ENCODE measurements around the gene ERGIC1.

Gene ERGIC1

GRCh38 chr5:172911628-172911880 lies 77.5 kb downstream of the ERGIC1 start:
- no peak overlapping the region for H3K4me3 ChIP-seq (ENCODE audit: low read length)
- peak overlapping the region; percentile 53 for H3K27ac ChIP-seq (ENCODE audit: low read depth, low read length)
- H3K4me1 ChIP-seq (ENCODE audit: control insufficient read depth, insufficient read depth, low read length): peaks cover 16% of the 10 kb centered on the region
- no peak overlapping the region for H3K9ac ChIP-seq (ENCODE audit: low read length)
- H3K36me3 ChIP-seq (ENCODE audit: control insufficient read depth, insufficient read depth, low read length): peaks cover 37% of the 10 kb centered on the region
- no peaks in the 10 kb centered on the region for H3K27me3 ChIP-seq (ENCODE audit: control insufficient read depth, insufficient read depth, low read length)

- peaks cover 37% of the 10 kb centered on the region for H3K36me3 ChIP-seq (ENCODE audit: control insufficient read depth, insufficient read depth, low read length)
- no peak overlapping the region for H3K9ac ChIP-seq (ENCODE audit: low read length)
Observed at GRCh38 chr5:172911976-172912375, 77.9 kb downstream of the ERGIC1 start.

GRCh38 chr5:172913117-172913850 lies 79.2 kb downstream of the ERGIC1 start:
- H3K27me3 ChIP-seq (ENCODE audit: control insufficient read depth, insufficient read depth, low read length): no peaks in the 10 kb centered on the region
- no peak overlapping the region for H3K4me3 ChIP-seq (ENCODE audit: low read length)
- H3K36me3 ChIP-seq (ENCODE audit: control insufficient read depth, insufficient read depth, low read length): peaks cover 37% of the 10 kb centered on the region
- H3K9ac ChIP-seq (ENCODE audit: low read length): no peak overlapping the region
- peaks cover 6% of the 10 kb centered on the region for H3K4me1 ChIP-seq (ENCODE audit: control insufficient read depth, insufficient read depth, low read length)
- no peak overlapping the region for H3K27ac ChIP-seq (ENCODE audit: low read depth, low read length)

More at GRCh38 chr5:172911976-172912375, 77.9 kb downstream of the ERGIC1 start:
- H3K27me3 ChIP-seq (ENCODE audit: control insufficient read depth, insufficient read depth, low read length): no peaks in the 10 kb centered on the region
- H3K4me3 ChIP-seq (ENCODE audit: low read length): no peak overlapping the region
- H3K4me1 ChIP-seq (ENCODE audit: control insufficient read depth, insufficient read depth, low read length): peaks cover 13% of the 10 kb centered on the region
- peak overlapping the region; percentile 27 for H3K27ac ChIP-seq (ENCODE audit: low read depth, low read length)

GRCh38 chr5:172915514-172915913 lies 81.5 kb downstream of the ERGIC1 start:
- H3K27ac ChIP-seq (ENCODE audit: low read depth, low read length): no peak overlapping the region
- no peak overlapping the region for H3K4me3 ChIP-seq (ENCODE audit: low read length)
- H3K4me1 ChIP-seq (ENCODE audit: control insufficient read depth, insufficient read depth, low read length): peaks cover 15% of the 10 kb centered on the region
- H3K27me3 ChIP-seq (ENCODE audit: control insufficient read depth, insufficient read depth, low read length): no peaks in the 10 kb centered on the region
- H3K9ac ChIP-seq (ENCODE audit: low read length): no peak overlapping the region
- peaks cover 33% of the 10 kb centered on the region for H3K36me3 ChIP-seq (ENCODE audit: control insufficient read depth, insufficient read depth, low read length)

- Histone ChIP-seq H3K4me3 (ENCODE audit: low read length) (no peak overlapping the region), H3K4me1 (ENCODE audit: control insufficient read depth, insufficient read depth, low read length) (peaks cover 9% of the 10 kb centered on the region), H3K27me3 (ENCODE audit: control insufficient read depth, insufficient read depth, low read length) (no peaks in the 10 kb centered on the region), H3K9ac (ENCODE audit: low read length) (no peak overlapping the region), H3K36me3 (ENCODE audit: control insufficient read depth, insufficient read depth, low read length) (peaks cover 22% of the 10 kb centered on the region), H3K27ac (ENCODE audit: low read depth, low read length) (no peak overlapping the region)
Observed at GRCh38 chr5:172918421-172919371, 84.6 kb downstream of the ERGIC1 start.

- no peak overlapping the region for H3K4me3 ChIP-seq (ENCODE audit: low read length)
- H3K27me3 ChIP-seq (ENCODE audit: control insufficient read depth, insufficient read depth, low read length): no peaks in the 10 kb centered on the region
- peak overlapping the region; percentile 42 for H3K9ac ChIP-seq (ENCODE audit: low read length)
- H3K27ac ChIP-seq (ENCODE audit: low read depth, low read length): peak overlapping the region; percentile 80
- H3K4me1 ChIP-seq (ENCODE audit: control insufficient read depth, insufficient read depth, low read length): peaks cover 9% of the 10 kb centered on the region
- peaks cover 19% of the 10 kb centered on the region for H3K36me3 ChIP-seq (ENCODE audit: control insufficient read depth, insufficient read depth, low read length)
Observed at GRCh38 chr5:172919525-172920446, 85.7 kb downstream of the ERGIC1 start.

- H3K36me3 ChIP-seq (ENCODE audit: control insufficient read depth, insufficient read depth, low read length): peaks cover 12% of the 10 kb centered on the region
- peak overlapping the region; percentile 80 for H3K27ac ChIP-seq (ENCODE audit: low read depth, low read length)
Observed at GRCh38 chr5:172920447-172920849, 86.4 kb downstream of the ERGIC1 start.

GRCh38 chr5:172920995-172921394 lies 86.9 kb downstream of the ERGIC1 start:
- H3K36me3 ChIP-seq (ENCODE audit: control insufficient read depth, insufficient read depth, low read length): peaks cover 7% of the 10 kb centered on the region
- no peak overlapping the region for H3K9ac ChIP-seq (ENCODE audit: low read length)
- H3K4me3 ChIP-seq (ENCODE audit: low read length): no peak overlapping the region
- peaks cover 9% of the 10 kb centered on the region for H3K4me1 ChIP-seq (ENCODE audit: control insufficient read depth, insufficient read depth, low read length)
- H3K27ac ChIP-seq (ENCODE audit: low read depth, low read length): peak overlapping the region; percentile 80
- H3K27me3 ChIP-seq (ENCODE audit: control insufficient read depth, insufficient read depth, low read length): no peaks in the 10 kb centered on the region

More at GRCh38 chr5:172920447-172920849, 86.4 kb downstream of the ERGIC1 start:
- Histone ChIP-seq H3K9ac (ENCODE audit: low read length) (peak overlapping the region; percentile 42), H3K4me1 (ENCODE audit: control insufficient read depth, insufficient read depth, low read length) (peaks cover 9% of the 10 kb centered on the region), H3K4me3 (ENCODE audit: low read length) (no peak overlapping the region), H3K27me3 (ENCODE audit: control insufficient read depth, insufficient read depth, low read length) (no peaks in the 10 kb centered on the region)

GRCh38 chr5:172921906-172922305 lies 87.9 kb downstream of the ERGIC1 start:
- Histone ChIP-seq H3K4me1 (ENCODE audit: control insufficient read depth, insufficient read depth, low read length) (peaks cover 9% of the 10 kb centered on the region), H3K27me3 (ENCODE audit: control insufficient read depth, insufficient read depth, low read length) (no peaks in the 10 kb centered on the region), H3K36me3 (ENCODE audit: control insufficient read depth, insufficient read depth, low read length) (peaks cover 7% of the 10 kb centered on the region), H3K27ac (ENCODE audit: low read depth, low read length) (no peak overlapping the region), H3K9ac (ENCODE audit: low read length) (no peak overlapping the region), H3K4me3 (ENCODE audit: low read length) (no peak overlapping the region)

- H3K36me3 ChIP-seq (ENCODE audit: control insufficient read depth, insufficient read depth, low read length): peaks cover 19% of the 10 kb centered on the region
- no peak overlapping the region for H3K9ac ChIP-seq (ENCODE audit: low read length)
- H3K27ac ChIP-seq (ENCODE audit: low read depth, low read length): no peak overlapping the region
- no peak overlapping the region for H3K4me3 ChIP-seq (ENCODE audit: low read length)
- H3K4me1 ChIP-seq (ENCODE audit: control insufficient read depth, insufficient read depth, low read length): peaks cover 9% of the 10 kb centered on the region
- no peaks in the 10 kb centered on the region for H3K27me3 ChIP-seq (ENCODE audit: control insufficient read depth, insufficient read depth, low read length)
Observed at GRCh38 chr5:172923539-172923938, 89.5 kb downstream of the ERGIC1 start.

GRCh38 chr5:172925336-172925948 lies 91.4 kb downstream of the ERGIC1 start:
- Histone ChIP-seq H3K36me3 (ENCODE audit: control insufficient read depth, insufficient read depth, low read length) (peaks cover 17% of the 10 kb centered on the region), H3K27me3 (ENCODE audit: control insufficient read depth, insufficient read depth, low read length) (no peaks in the 10 kb centered on the region), H3K4me3 (ENCODE audit: low read length) (no peak overlapping the region), H3K4me1 (ENCODE audit: control insufficient read depth, insufficient read depth, low read length) (no peaks in the 10 kb centered on the region), H3K27ac (ENCODE audit: low read depth, low read length) (no peak overlapping the region), H3K9ac (ENCODE audit: low read length) (no peak overlapping the region)

Data from rectal smooth muscle tissue (tissue), 1 donor.